ENCODE measurements around the gene NAALADL1. TPM values are rescaled to one million over a fixed set of nuclear protein-coding genes. Genes with fewer than 3 reads are reported as not detected.
A peak's percentile ranks its signal among the peaks of the same experiment; 100 is the strongest.
"Not testable (repeated sequence)": the region's sequence is repeated elsewhere in the genome, so short reads cannot be mapped to it uniquely, and the experiment has no call there.

Gene NAALADL1
- total RNA-seq, 2 donors from 2014 or later: 2.2 to 4.5 TPM

GRCh38 chr11:65032216-65032615 lies 26.1 kb downstream of the NAALADL1 start:
- no peak overlapping the region for H3K27ac ChIP-seq (ENCODE audit: low read depth, low read length)
- no peaks in the 10 kb centered on the region for H3K36me3 ChIP-seq (ENCODE audit: control insufficient read depth, insufficient read depth, low read length)
- no peak for DNase-seq
- H3K36me3 Mint-ChIP-seq (ENCODE audit: low read depth): peaks cover 13% of the 10 kb centered on the region
- no peaks in the 10 kb centered on the region for H3K27me3 Mint-ChIP-seq (ENCODE audit: insufficient read depth)
- H3K4me1 ChIP-seq (ENCODE audit: control insufficient read depth, insufficient read depth, low read length): no peaks in the 10 kb centered on the region
- no peaks in the 10 kb centered on the region for H3K9me3 ChIP-seq (ENCODE audit: control insufficient read depth, low read length)
- H3K4me3 Mint-ChIP-seq: no peak overlapping the region
- no peak overlapping the region for H3K27ac Mint-ChIP-seq
- H3K4me3 ChIP-seq (ENCODE audit: low read length): no peak overlapping the region
- H3K9me3 Mint-ChIP-seq: no peaks in the 10 kb centered on the region
- TF ChIP-seq CTCF (conservative IDR thresholded peaks at IDR 0.05): peak; percentile 35
- no peaks in the 10 kb centered on the region for H3K27me3 ChIP-seq (ENCODE audit: control insufficient read depth, insufficient read depth, low read length, poor library complexity, severe bottlenecking)
- H3K9ac ChIP-seq (ENCODE audit: extremely low read depth, low read length, poor library complexity, severe bottlenecking): no peak overlapping the region
- 85 to 87% methylated on average over 10 to 13 of the region's 13 CpGs for WGBS, 2 experiments (ENCODE audit: insufficient coverage in 1 of 2, insufficient read length in 1 of 2)
- no peaks in the 10 kb centered on the region for H3K4me1 Mint-ChIP-seq

GRCh38 chr11:65027213-65028067 lies 30.9 kb downstream of the NAALADL1 start, which contains the start of gene SNX15:
SNX15 (plus strand) TSS chr11:65027439; CDS start chr11:65027538, 99 bp downstream.
- Mint-ChIP-seq H3K36me3 (ENCODE audit: low read depth) (peaks cover 4% of the 10 kb centered on the region), H3K4me3 (peak within 1 kb of the TSS; percentile 67), H3K27ac (peak within 1 kb of the TSS; percentile 82), H3K4me1 (no peaks in the 10 kb centered on the region), H3K27me3 (ENCODE audit: insufficient read depth) (no peaks in the 10 kb centered on the region), H3K9me3 (no peaks in the 10 kb centered on the region)
- Histone ChIP-seq H3K27me3 (ENCODE audit: control insufficient read depth, insufficient read depth, low read length, poor library complexity, severe bottlenecking) (no peaks in the 10 kb centered on the region), H3K4me3 (ENCODE audit: low read length) (peak within 1 kb of the TSS; percentile 83), H3K9ac (ENCODE audit: extremely low read depth, low read length, poor library complexity, severe bottlenecking) (peak within 1 kb of the TSS; percentile 58), H3K36me3 (ENCODE audit: control insufficient read depth, insufficient read depth, low read length) (no peaks in the 10 kb centered on the region), H3K9me3 (ENCODE audit: control insufficient read depth, low read length) (no peaks in the 10 kb centered on the region), H3K27ac (ENCODE audit: low read depth, low read length) (peak within 1 kb of the TSS; percentile 62), H3K4me1 (ENCODE audit: control insufficient read depth, insufficient read depth, low read length) (no peaks in the 10 kb centered on the region)
- TF ChIP-seq CTCF (conservative IDR thresholded peaks at IDR 0.05): peak; percentile 93
- peak; percentile 97 for DNase-seq
- 0 to 1% methylated on average over 17 to 49 of the region's 51 CpGs for WGBS, 2 experiments (ENCODE audit: insufficient coverage in 1 of 2, insufficient read length in 1 of 2)

GRCh38 chr11:65026810-65027209 lies 31.5 kb downstream of the NAALADL1 start:
- Mint-ChIP-seq H3K27ac (peak overlapping the region; percentile 82), H3K4me3 (peak overlapping the region; percentile 67), H3K36me3 (ENCODE audit: low read depth) (peaks cover 5% of the 10 kb centered on the region), H3K27me3 (ENCODE audit: insufficient read depth) (no peaks in the 10 kb centered on the region), H3K9me3 (no peaks in the 10 kb centered on the region), H3K4me1 (no peaks in the 10 kb centered on the region)
- H3K27ac ChIP-seq (ENCODE audit: low read depth, low read length): no peak overlapping the region
- no peak overlapping the region for H3K9ac ChIP-seq (ENCODE audit: extremely low read depth, low read length, poor library complexity, severe bottlenecking)
- 62 to 66% methylated on average over 3 to 10 of the region's 10 CpGs for WGBS, 2 experiments (ENCODE audit: insufficient coverage in 1 of 2, insufficient read length in 1 of 2)
- H3K36me3 ChIP-seq (ENCODE audit: control insufficient read depth, insufficient read depth, low read length): no peaks in the 10 kb centered on the region
- DNase-seq: no peak
- no peaks in the 10 kb centered on the region for H3K4me1 ChIP-seq (ENCODE audit: control insufficient read depth, insufficient read depth, low read length)
- H3K27me3 ChIP-seq (ENCODE audit: control insufficient read depth, insufficient read depth, low read length, poor library complexity, severe bottlenecking): no peaks in the 10 kb centered on the region
- no peak for TF ChIP-seq CTCF (conservative IDR thresholded peaks at IDR 0.05)
- H3K4me3 ChIP-seq (ENCODE audit: low read length): peak overlapping the region; percentile 83
- no peaks in the 10 kb centered on the region for H3K9me3 ChIP-seq (ENCODE audit: control insufficient read depth, low read length)

- H3K9me3 Mint-ChIP-seq; DNase-seq; H3K9ac ChIP-seq (ENCODE audit: extremely low read depth, low read length, poor library complexity, severe bottlenecking); H3K4me1 ChIP-seq (ENCODE audit: control insufficient read depth, insufficient read depth, low read length); H3K4me1 Mint-ChIP-seq; H3K27ac Mint-ChIP-seq; H3K27ac ChIP-seq (ENCODE audit: low read depth, low read length); H3K4me3 ChIP-seq (ENCODE audit: low read length); H3K36me3 ChIP-seq (ENCODE audit: control insufficient read depth, insufficient read depth, low read length); H3K27me3 Mint-ChIP-seq (ENCODE audit: insufficient read depth); H3K9me3 ChIP-seq (ENCODE audit: control insufficient read depth, low read length); H3K27me3 ChIP-seq (ENCODE audit: control insufficient read depth, insufficient read depth, low read length, poor library complexity, severe bottlenecking); H3K4me3 Mint-ChIP-seq: not testable (repeated sequence)
- H3K36me3 Mint-ChIP-seq (ENCODE audit: low read depth): peaks cover 17% of the 10 kb centered on the region
- WGBS, 2 experiments (ENCODE audit: insufficient coverage in 1 of 2, insufficient read length in 1 of 2): 91 to 93% methylated on average over 6 to 8 of the region's 8 CpGs
Observed at GRCh38 chr11:65023502-65023901, 34.9 kb downstream of the NAALADL1 start.

Measured in endodermal cell (in vitro differentiated cells).